ENCODE measurements around the gene MYG1. TPM values are rescaled to one million over a fixed set of nuclear protein-coding genes. Genes with fewer than 3 reads are reported as not detected.
A peak's percentile ranks its signal among the peaks of the same experiment; 100 is the strongest.
"Not testable (repeated sequence)": the region's sequence is repeated elsewhere in the genome, so short reads cannot be mapped to it uniquely, and the experiment has no call there.

MYG1 gene
- total and polyA plus RNA-seq, 9 donors: 34.7 to 47.5 (median 37.4) TPM

GRCh38 chr12:53279888-53280498, 19.5 kb upstream of the MYG1 start:
- H3K4me3 ChIP-seq (ENCODE audit: low read length): no peak overlapping the region
- peaks cover 57% of the 10 kb centered on the region for H3K36me3 ChIP-seq (ENCODE audit: control insufficient read depth, insufficient read depth, low read length)
- 91% methylated on average over 2 of the region's 9 CpGs for WGBS (ENCODE audit: insufficient coverage)
- no peak overlapping the region for H3K27ac ChIP-seq (ENCODE audit: low read length)
- H3K9me3 ChIP-seq (replicated peaks; ENCODE audit: control insufficient read depth, low read depth, low read length): no peaks in the 10 kb centered on the region
- H3K4me1 ChIP-seq (ENCODE audit: control insufficient read depth, insufficient read depth, low read length): no peaks in the 10 kb centered on the region
- H3K27me3 ChIP-seq (ENCODE audit: control insufficient read depth, insufficient read depth, low read length): no peaks in the 10 kb centered on the region
- no peak for DNase-seq

- H3K36me3 ChIP-seq (ENCODE audit: control insufficient read depth, insufficient read depth, low read length): peaks cover 63% of the 10 kb centered on the region
- no peaks in the 10 kb centered on the region for H3K9me3 ChIP-seq (replicated peaks; ENCODE audit: control insufficient read depth, low read depth, low read length)
- no peak overlapping the region for H3K4me3 ChIP-seq (ENCODE audit: low read length)
- no peaks in the 10 kb centered on the region for H3K4me1 ChIP-seq (ENCODE audit: control insufficient read depth, insufficient read depth, low read length)
- DNase-seq: no peak
- H3K27ac ChIP-seq (ENCODE audit: low read length): no peak overlapping the region
- H3K27me3 ChIP-seq (ENCODE audit: control insufficient read depth, insufficient read depth, low read length): no peaks in the 10 kb centered on the region
- WGBS (ENCODE audit: insufficient coverage): 77% methylated on average over 5 of the region's 9 CpGs
Observed at GRCh38 chr12:53286448-53286847, 13.0 kb upstream of the MYG1 start.

GRCh38 chr12:53287741-53288216, 11.7 kb upstream of the MYG1 start:
- Histone ChIP-seq H3K36me3 (ENCODE audit: control insufficient read depth, insufficient read depth, low read length) (peaks cover 67% of the 10 kb centered on the region), H3K4me3 (ENCODE audit: low read length) (no peak overlapping the region), H3K9me3 (replicated peaks; ENCODE audit: control insufficient read depth, low read depth, low read length) (no peaks in the 10 kb centered on the region), H3K4me1 (ENCODE audit: control insufficient read depth, insufficient read depth, low read length) (peaks cover 2% of the 10 kb centered on the region), H3K27me3 (ENCODE audit: control insufficient read depth, insufficient read depth, low read length) (no peaks in the 10 kb centered on the region), H3K27ac (ENCODE audit: low read length) (no peak overlapping the region)
- WGBS (ENCODE audit: insufficient coverage): 93% methylated on average over 9 of the region's 11 CpGs
- peak; percentile 83 for DNase-seq

GRCh38 chr12:53288322-53288721, 11.2 kb upstream of the MYG1 start:
- peaks cover 4% of the 10 kb centered on the region for H3K4me1 ChIP-seq (ENCODE audit: control insufficient read depth, insufficient read depth, low read length)
- no peak overlapping the region for H3K27ac ChIP-seq (ENCODE audit: low read length)
- H3K27me3 ChIP-seq (ENCODE audit: control insufficient read depth, insufficient read depth, low read length): no peaks in the 10 kb centered on the region
- DNase-seq: no peak
- peaks cover 67% of the 10 kb centered on the region for H3K36me3 ChIP-seq (ENCODE audit: control insufficient read depth, insufficient read depth, low read length)
- no peaks in the 10 kb centered on the region for H3K9me3 ChIP-seq (replicated peaks; ENCODE audit: control insufficient read depth, low read depth, low read length)
- H3K4me3 ChIP-seq (ENCODE audit: low read length): no peak overlapping the region
- 85% methylated on average over 4 of the region's 6 CpGs for WGBS (ENCODE audit: insufficient coverage)

- 100% methylated on average over 3 of the region's 4 CpGs for WGBS (ENCODE audit: insufficient coverage)
- DNase-seq: no peak
- Histone ChIP-seq H3K36me3 (ENCODE audit: control insufficient read depth, insufficient read depth, low read length) (peaks cover 62% of the 10 kb centered on the region), H3K27me3 (ENCODE audit: control insufficient read depth, insufficient read depth, low read length) (no peaks in the 10 kb centered on the region), H3K4me1 (ENCODE audit: control insufficient read depth, insufficient read depth, low read length) (peaks cover 8% of the 10 kb centered on the region), H3K9me3 (replicated peaks; ENCODE audit: control insufficient read depth, low read depth, low read length) (no peaks in the 10 kb centered on the region), H3K27ac (ENCODE audit: low read length) (no peak overlapping the region), H3K4me3 (ENCODE audit: low read length) (no peak overlapping the region)
Observed at GRCh38 chr12:53289891-53290290, 9.6 kb upstream of the MYG1 start.

GRCh38 chr12:53290661-53291060, 8.8 kb upstream of the MYG1 start:
- no peak for DNase-seq
- Histone ChIP-seq H3K27ac (ENCODE audit: low read length) (no peak overlapping the region), H3K36me3 (ENCODE audit: control insufficient read depth, insufficient read depth, low read length) (peaks cover 58% of the 10 kb centered on the region), H3K9me3 (replicated peaks; ENCODE audit: control insufficient read depth, low read depth, low read length) (no peaks in the 10 kb centered on the region), H3K27me3 (ENCODE audit: control insufficient read depth, insufficient read depth, low read length) (no peaks in the 10 kb centered on the region), H3K4me1 (ENCODE audit: control insufficient read depth, insufficient read depth, low read length) (peaks cover 11% of the 10 kb centered on the region), H3K4me3 (ENCODE audit: low read length) (no peak overlapping the region)
- 94% methylated on average over 6 of the region's 9 CpGs for WGBS (ENCODE audit: insufficient coverage)

- peak; percentile 39 for DNase-seq
- Histone ChIP-seq H3K4me3 (ENCODE audit: low read length) (no peak overlapping the region), H3K27ac (ENCODE audit: low read length) (no peak overlapping the region), H3K4me1 (ENCODE audit: control insufficient read depth, insufficient read depth, low read length) (peaks cover 21% of the 10 kb centered on the region), H3K36me3 (ENCODE audit: control insufficient read depth, insufficient read depth, low read length) (peaks cover 52% of the 10 kb centered on the region), H3K27me3 (ENCODE audit: control insufficient read depth, insufficient read depth, low read length) (no peaks in the 10 kb centered on the region), H3K9me3 (replicated peaks; ENCODE audit: control insufficient read depth, low read depth, low read length) (no peaks in the 10 kb centered on the region)
Observed at GRCh38 chr12:53292426-53292825, 7.1 kb upstream of the MYG1 start.

- H3K9me3 ChIP-seq (replicated peaks; ENCODE audit: control insufficient read depth, low read depth, low read length): no peaks in the 10 kb centered on the region
- peaks cover 36% of the 10 kb centered on the region for H3K36me3 ChIP-seq (ENCODE audit: control insufficient read depth, insufficient read depth, low read length)
- no peaks in the 10 kb centered on the region for H3K27me3 ChIP-seq (ENCODE audit: control insufficient read depth, insufficient read depth, low read length)
- peak within 1 kb of the TSS; percentile 98 for H3K27ac ChIP-seq (ENCODE audit: low read length)
- under 1% methylated on average over 30 of the region's 42 CpGs for WGBS (ENCODE audit: insufficient coverage)
- peak within 1 kb of the TSS; percentile 99 for H3K4me3 ChIP-seq (ENCODE audit: low read length)
- H3K4me1 ChIP-seq (ENCODE audit: control insufficient read depth, insufficient read depth, low read length): peaks cover 32% of the 10 kb centered on the region
- DNase-seq: peak; percentile 97
Observed at GRCh38 chr12:53295070-53295890, 4.2 kb upstream of the MYG1 start, which contains the start of gene PFDN5. Gene PFDN5 (plus strand): TSS chr12:53295542. CDS start chr12:53295568, 26 bp downstream.

GRCh38 chr12:53295891-53296219, 3.6 kb upstream of the MYG1 start:
- Histone ChIP-seq H3K27me3 (ENCODE audit: control insufficient read depth, insufficient read depth, low read length) (no peaks in the 10 kb centered on the region), H3K4me3 (ENCODE audit: low read length) (peak overlapping the region; percentile 99), H3K9me3 (replicated peaks; ENCODE audit: control insufficient read depth, low read depth, low read length) (no peaks in the 10 kb centered on the region), H3K36me3 (ENCODE audit: control insufficient read depth, insufficient read depth, low read length) (peaks cover 35% of the 10 kb centered on the region), H3K27ac (ENCODE audit: low read length) (peak overlapping the region; percentile 98), H3K4me1 (ENCODE audit: control insufficient read depth, insufficient read depth, low read length) (peaks cover 36% of the 10 kb centered on the region)
- WGBS (ENCODE audit: insufficient coverage): 8% methylated on average over 7 of the region's 12 CpGs
- DNase-seq: no peak

- H3K27me3 ChIP-seq (ENCODE audit: control insufficient read depth, insufficient read depth, low read length); DNase-seq; H3K4me3 ChIP-seq (ENCODE audit: low read length); H3K27ac ChIP-seq (ENCODE audit: low read length); H3K9me3 ChIP-seq (replicated peaks; ENCODE audit: control insufficient read depth, low read depth, low read length): not testable (repeated sequence)
- Histone ChIP-seq H3K36me3 (ENCODE audit: control insufficient read depth, insufficient read depth, low read length) (peaks cover 33% of the 10 kb centered on the region), H3K4me1 (ENCODE audit: control insufficient read depth, insufficient read depth, low read length) (peaks cover 36% of the 10 kb centered on the region)
- WGBS (ENCODE audit: insufficient coverage): 91% methylated on average over 6 of the region's 10 CpGs
Observed at GRCh38 chr12:53297106-53297505, 2.4 kb upstream of the MYG1 start.

Data from muscle of leg (tissue), 11 donors.